Activated T-helper 1 cell treated with anti-CD3 and anti-CD28 coated beads, Interleukin-2, amount 50 U/mL, for 16 hours (primary cell): ENCODE results near the gene YY2.
"Not testable (repeated sequence)": the region's sequence is repeated elsewhere in the genome, so short reads cannot be mapped to it uniquely, and the experiment has no call there.

ENCODE experiments used
- DNase-seq, 2 donors: peaks; one replicate each; pipeline ENCODE4 v3.0.0-alpha.2; 2020; ENCODE audit warnings: low read depth in 1 of 2, low spot score in 1 of 2

YY2 gene

DNA sequence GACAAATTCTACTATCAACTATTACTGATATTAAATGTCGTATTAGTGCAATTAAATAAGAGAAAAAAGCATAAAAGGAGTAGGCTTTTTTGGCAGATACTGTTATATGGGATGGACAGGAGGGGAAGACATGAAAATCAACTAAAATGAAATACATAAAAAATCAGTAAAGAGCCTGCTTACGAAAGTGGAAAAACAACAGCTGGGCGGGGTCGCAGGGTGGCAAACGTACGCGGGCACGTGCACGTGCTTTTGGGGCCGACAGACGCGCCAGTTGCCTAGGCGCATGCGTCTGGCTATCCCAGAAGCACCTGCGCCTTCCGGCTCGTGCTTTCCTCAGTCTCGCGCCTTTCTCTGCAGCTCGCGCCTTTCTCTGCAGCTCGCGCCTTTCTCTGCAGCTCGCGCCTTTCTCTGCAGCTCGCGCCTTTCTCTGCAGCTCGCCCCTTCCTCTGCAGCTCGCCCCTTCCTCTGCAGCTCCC is at the start of gene YY2:
Gene YY2, plus strand, starts transcription at position 51 of the 479 bp plus-strand sequence. CDS start 498 bp downstream, outside the sequence.
- no peak for DNase-seq

DNA sequence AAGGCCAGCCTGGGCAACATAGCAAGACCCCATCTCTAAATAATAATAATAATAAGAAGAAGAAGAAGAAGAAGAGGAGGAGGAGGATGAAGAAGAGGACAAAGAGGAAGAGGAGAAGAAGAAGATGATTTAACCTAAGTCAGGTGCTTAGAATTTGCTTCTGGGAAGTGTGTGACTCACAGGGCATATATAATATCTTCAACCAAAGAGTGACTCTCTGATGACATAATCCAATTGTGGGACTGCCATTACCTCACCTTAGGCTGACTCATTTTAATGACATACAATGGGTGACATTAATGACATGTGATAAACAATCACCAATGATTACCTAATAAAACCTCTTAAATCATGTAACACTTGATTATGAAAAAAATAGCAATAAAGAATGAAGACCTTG is 49.1 kb upstream of the YY2 start:
- DNase-seq, result no peak

DNA sequence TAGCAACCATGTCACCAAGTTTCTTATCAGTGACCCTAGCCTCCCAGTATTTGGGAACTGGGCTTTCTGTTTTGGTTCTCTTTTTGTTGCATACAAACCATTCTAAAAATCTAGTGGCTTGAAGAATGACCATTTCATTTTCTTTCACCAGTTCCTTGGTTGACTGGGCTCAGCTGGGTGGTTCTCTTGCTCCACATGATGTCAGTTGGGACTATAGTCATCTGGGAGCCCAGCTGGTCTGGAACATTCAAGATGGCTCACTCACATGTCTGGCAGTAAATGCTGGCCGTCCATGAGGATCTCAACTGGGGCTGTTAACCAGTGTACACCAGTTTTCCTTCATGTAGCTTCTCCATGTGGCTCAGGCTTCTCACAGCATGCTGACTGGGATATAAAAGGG is 44.0 kb upstream of the YY2 start:
- no peak for DNase-seq

DNA sequence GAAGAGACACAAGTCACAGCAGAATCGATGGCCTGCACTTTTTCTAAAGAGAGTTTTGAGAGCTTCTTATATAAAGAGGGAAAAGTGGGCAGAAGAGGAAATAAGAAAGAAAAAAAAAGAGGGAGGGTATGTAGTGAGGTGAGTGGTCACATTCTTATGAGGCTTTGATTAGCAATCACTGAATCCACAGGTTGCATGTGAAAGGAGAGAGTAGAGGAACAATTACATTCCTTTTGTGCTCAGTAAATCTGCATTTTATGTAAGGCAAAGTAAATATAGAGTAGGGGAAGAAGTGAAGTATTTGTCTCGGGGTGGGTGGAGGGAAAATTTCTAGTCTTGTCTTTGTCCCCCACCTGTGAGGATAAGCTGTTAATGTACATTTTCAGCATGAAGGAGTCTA is 43.2 kb upstream of the YY2 start:
- DNase-seq, result no peak

DNA sequence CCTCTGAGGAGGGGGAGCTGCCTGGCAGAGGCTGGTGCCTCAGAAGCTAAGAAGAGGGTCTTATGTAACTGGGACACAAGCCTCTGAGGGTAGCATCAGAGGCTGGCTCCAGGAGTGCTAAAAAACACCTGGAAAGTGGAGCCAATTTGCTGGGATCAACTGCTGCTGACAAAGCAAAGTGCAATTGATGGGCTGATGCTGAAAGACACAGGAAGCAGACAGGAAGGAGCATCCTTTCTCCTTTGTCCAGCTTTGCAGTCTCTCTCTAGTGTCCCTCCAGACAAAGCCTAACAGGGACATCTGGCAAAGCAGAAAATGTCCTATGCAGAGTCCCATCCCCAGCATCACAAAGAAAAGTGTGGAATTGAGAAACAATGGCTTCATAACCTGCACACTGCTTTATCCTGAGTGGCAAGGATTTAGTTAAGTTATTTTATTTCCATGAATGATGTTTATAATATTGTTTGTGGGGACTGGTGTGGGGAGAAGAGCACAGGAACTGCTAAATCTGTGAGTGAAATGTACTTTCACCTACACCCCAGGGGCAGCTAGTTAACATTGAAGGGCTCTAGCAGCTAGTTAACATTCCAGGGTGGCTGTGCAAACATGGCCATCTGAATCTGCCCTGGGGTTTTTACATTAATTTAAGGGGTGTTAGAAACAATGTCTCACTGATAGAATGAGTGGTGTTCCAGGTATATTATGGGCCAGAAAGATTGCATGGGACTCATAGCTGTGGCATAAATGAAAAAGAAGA is 42.0 kb upstream of the YY2 start:
- DNase-seq, result no peak

DNA sequence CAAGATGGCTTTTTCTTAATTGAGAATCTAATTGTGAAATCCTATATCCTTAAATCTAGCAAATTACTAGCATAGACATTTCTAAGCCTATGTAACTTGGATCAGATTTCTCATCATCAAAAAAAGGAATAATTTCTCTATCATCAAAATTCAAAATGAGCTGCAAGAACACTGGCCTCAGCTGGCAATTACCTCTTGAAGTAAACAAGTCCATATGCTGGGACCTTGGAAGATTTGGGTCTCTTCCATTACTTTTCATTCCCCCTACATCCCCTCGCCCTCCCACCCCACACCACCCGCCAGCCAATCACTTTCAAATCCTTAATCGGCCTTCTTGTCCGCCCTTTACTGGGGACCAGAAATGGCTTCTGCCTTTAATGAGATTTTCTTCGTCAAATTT is 39.7 kb upstream of the YY2 start:
- DNase-seq, result no peak

DNA sequence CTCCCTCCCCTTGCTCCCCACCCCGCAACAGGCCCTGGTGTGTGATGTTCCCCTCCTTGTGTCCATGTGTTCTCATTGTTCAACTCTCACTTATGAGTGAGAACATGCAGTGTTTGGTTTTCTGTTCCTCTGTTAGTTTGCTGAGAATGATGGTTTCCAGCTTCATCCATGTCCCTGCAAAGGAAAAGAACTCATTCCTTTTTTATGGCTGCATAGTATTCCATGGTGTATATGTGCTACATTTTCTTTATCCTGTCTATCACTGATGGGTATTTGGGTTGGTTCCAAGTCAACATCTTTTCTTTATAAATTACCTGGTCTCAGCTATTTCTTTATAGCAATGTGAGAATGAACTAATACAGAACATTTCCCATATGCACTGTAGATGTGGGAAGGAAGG is 35.6 kb upstream of the YY2 start:
- not testable (repeated sequence) for DNase-seq

DNA sequence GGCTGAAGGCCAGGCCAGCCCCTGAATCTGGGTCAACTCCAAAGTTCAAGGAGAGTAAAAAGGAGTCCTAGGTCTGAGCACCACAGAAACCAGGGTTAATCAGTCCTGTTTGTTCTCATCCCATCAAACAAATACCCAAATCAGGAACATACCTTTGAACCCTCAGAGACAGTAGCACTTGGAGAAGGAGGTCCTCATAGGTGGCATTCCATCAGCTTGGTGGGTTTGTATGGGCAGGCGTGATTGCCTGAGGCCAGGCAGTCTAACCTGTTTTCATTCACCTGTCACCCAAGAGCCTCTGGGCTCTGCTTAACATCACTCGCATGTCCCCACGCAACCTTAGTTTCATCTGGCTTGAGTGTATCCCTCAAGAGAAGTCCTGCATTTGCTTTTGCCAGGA is 33.9 kb upstream of the YY2 start:
- DNase-seq, result no peak

DNA sequence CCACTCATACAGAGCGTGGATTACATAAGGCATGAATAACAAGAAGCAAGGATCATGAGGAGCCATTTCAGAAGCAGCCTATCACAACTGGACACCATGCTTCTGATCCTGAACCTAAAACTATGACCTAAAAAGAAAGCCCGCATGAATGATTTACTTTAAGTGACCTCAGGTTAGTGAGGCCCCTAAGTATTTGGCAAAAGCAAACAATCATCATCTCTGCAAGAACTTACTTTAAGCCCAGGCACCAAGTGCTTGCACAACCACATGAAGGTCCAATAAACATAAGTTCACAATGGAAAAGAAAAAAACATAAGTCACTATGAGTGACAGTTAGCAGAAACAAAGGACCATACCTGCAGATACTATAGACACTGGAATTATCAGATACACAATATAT is 24.3 kb upstream of the YY2 start:
- no peak for DNase-seq

DNA sequence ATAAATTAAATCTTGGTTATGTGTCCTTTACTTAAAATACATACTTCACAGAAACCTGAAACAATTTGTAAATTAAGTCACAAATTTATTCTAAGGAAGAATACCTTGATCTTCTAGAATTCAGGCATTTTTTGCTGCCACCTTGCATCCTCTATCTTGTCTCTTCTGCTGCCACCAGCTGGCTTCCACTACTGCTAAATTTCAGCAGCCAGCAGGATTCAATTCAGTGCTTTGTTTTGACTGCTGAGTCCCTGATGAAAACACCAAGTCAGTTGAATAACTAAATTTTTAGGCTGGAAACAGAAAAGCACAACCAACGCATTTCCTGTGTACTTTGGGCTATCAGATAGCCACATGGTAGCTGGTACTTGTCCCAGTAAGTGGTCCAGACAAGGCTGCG is 18.7 kb upstream of the YY2 start:
- DNase-seq, result no peak

DNA sequence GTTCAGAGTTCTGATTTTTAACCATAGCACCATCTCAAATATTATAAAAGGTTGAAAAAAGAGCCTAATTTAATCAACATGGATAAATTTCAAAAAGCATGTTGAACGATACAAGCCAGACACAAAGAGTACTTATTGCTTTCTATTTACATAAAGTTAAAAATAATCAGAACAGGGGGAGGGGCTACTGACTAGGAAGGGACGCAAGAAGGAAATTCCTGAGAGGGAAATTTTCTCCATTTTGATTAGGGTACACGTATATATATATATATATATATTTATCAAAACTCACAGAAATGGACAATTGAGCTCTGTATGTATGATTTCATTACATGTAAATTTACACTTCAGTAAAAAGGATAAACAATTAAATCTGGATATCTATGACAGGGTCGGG is 16.9 kb upstream of the YY2 start:
- no peak for DNase-seq

DNA sequence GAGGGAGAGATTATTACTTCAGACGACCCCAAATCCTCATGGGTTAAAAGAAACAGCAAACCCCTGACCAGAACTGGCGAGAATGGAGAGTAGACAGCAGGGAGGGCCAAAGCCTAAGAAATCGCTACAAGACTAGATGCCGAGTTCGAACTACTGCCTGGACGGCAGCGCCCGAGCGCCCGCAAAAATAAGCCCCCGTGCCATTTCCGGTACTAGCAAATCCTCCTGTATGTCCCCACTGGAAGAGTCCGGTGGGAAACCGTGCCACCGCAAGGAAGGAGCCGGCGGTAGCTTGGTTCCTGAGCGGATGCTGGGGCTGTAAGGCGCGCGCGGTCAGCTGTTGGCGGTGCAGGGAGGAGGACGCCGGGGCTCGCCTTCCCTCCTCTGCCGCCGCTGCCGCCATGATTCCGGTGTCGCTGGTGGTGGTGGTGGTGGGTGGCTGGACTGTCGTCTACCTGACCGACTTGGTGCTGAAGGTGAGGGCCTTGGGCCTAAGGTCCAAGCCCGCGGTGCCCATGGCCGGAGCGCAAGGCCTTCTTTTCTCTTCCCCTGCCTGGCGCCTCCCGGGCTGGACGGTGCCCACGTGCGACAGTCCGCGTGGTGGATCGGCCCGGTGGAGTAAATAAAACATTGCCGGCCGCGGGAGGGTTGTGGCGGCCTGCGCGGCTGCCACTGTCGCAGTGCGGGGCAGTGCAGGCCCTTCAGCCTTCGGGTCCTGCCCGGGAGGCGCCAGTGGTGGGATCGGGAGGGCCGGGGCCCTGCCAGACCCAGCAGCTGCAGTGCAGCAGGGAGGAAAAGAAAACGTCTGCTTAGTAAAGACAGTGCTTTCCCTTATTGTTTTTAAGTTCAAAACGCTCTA is 16.2 kb upstream of the YY2 start, which contains the start of gene MBTPS2:
Gene MBTPS2, plus strand, starts transcription at position 284 of the 859 bp plus-strand sequence. Its CDS starts 118 bp downstream, at position 402.
- peak; percentile 57 to 63 for DNase-seq

DNA sequence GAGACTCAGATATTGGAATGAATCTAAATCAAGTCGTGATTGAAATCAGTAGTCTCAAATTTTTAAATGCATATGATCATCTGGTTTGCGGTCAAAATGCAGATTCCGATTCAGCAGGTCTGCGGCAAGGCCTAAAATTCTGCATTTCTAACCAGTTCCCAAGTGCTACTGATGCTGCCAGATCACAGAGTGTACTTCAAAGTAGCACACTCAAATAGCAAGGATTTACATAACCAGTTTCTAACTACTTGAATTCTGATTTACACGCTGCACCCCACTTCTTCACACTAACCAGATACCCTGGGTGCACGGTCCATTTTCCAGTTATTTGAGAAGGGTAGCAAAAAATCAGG is 15.6 kb upstream of the YY2 start:
- DNase-seq, result no peak

DNA sequence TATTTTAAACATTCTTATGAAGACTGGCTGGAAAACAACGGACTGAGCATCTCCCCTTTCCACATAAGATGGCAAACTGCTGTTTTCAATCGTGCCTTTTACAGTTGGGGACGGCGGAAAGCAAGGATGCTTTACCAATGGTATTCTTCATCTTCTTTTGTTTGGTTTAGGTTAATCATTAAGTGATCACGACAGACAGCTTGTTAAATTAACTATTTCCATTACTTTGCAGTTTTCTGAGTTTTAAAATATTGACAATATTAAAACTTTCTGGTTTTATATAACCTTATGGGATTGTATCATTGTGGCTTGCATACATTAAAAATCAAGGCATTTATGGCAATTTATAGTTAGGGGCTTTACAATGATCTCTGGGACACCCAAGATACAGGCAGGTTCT is 12.6 kb upstream of the YY2 start:
- DNase-seq, result no peak

DNA sequence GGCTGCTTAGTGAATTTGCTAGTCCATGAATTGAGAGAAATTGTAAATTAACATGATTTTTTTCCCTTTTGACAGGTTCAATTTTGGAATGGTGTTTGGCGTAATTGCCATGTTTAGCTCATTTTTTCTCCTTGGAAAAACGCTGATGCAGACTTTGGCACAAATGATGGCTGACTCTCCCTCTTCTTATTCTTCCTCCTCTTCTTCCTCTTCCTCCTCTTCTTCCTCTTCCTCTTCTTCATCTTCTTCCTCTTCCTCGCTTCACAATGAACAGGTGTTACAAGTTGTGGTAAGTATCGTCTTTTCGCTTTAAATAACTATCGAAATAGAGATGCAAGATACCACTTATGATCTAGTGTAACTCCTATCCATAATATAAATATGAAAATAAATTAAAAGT is 10.7 kb upstream of the YY2 start:
- DNase-seq, result no peak

DNA sequence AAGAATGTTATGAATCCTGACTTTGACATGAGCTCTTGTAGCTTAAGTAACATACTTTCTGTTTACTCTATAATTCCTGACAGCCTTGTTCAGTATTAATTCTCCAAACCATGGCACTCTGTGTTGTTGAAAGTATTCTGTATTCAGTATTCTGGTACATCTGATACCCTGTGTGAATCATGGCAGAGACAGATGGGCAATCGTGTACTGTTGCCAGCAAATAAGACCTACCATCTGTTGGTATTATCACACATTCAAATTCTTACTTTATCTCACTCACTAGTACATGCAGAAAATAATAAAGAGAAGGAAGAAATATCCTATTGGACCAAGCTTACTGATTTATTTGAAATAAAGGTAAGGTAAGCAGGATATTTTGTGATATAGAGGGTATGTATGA is 8.4 kb upstream of the YY2 start:
- DNase-seq, result no peak

DNA sequence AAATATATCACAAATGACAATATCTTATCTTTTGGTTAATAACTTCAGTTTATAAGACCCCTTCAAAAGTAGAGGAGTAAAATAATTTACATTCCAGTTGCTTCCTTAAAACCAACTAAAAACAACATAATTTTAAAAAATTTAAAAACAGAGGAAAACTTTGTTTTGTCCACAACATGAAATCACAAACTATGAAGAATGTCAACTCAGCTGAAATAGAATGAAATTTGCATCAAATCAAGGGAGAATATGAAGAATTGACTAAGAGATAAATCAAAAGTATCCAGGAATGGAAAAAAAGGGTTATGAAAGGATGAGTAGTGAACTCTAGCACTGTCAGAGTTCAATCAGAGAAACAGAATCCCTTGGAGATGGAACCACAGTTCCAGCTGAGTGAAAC is 2.2 kb upstream of the YY2 start:
- DNase-seq, result no peak

DNA sequence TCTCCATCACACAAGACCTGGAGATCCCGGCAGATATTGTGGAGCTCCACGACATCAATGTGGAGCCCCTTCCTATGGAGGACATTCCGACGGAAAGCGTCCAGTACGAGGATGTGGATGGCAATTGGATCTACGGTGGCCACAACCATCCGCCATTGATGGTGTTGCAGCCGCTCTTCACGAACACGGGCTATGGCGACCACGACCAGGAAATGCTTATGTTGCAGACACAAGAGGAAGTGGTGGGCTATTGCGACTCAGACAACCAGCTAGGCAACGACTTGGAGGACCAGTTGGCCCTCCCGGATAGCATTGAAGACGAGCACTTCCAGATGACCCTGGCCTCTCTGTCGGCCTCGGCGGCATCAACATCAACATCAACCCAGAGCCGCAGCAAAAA is 717 bp downstream of the YY2 start:
- DNase-seq, result no peak

DNA sequence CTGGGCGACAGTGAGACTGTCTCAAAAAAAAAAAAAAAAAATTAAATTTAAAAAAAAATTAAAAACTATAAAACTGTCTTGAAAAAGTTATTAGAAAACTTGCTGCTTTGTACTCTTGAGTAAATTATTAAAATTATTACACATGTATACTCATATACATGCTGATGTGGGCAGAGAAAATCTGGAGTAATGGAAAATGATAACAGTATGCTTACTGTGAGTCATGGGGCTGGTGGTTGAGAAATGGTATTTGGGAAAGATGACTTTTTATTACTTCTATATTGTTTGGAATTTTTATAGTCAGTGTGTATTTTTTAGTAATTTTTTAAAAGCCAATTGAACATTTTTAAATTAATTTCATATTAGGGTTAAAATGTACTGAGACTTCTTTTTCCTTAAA is 7.5 kb downstream of the YY2 start:
- no peak for DNase-seq

DNA sequence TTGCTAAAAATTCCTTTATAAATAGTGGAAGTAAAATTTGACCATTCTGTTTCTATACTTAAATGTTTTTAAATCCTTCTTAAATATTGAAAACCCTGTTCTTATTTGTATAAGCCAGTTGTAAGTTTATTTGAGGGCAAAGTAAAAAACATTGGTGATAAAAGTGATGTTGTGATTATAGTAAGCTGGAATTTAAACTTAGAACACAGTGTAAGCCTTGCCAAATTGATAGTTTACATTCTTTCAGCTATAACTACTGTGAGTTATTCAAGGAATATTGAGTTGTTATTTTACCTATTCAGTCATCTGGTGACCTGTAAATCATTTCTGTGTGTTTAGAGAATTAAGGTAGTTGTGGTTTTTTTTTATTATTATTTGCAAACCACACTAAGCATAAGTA is 9.6 kb downstream of the YY2 start:
- no peak for DNase-seq

DNA sequence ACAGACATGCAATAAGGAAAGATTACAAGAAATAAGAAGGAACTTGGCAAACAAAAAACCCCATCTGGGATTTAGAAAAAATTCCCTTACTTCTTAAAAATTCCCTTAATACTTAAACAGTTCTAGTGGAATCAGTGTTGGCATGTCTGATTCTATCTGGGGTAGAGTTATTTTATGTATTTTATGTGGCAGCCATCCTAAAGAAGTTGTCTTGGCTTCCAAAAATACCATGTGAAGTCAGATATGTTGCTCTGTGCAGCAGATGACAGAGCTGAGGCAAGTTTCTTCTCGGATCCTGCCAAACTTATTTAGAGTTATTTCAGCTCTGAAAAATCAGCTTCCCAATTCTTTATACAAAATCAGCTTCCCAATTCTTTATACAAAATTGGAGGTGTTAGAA is 14.7 kb downstream of the YY2 start:
- DNase-seq, result no peak

DNA sequence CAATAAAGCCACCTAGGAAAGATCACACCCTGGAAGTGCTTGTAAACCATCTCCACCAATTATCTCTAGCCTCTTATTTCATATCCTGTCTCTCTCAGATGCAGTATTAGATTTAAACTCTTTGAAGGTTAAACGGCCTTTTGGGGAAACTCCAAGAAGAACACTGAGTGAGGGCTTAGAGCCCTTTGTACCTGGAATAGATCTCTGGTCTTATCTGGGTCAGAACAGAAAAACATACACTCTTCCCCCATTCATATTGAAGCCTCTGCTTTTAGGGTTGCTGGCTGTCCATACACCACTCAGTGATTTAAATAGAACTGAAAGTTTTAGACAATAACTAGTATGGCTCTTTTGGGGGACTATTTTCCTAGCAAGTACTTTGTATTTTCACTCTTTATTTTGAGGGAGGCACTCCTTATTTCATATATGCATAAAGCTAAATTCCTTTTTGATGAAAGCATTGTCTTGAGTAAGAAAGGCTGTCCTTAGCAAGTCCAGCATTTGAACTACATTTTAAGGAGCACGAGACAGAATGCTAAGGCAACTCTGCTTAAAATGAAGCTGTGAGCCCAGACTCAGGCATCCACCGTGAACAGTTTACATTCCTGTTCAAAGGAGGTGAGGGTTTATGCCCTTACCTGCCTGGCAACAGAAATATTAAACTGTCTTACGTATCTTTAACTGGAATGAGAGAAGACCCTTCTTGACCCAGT is 17.4 kb downstream of the YY2 start:
- DNase-seq, result no peak
